ENCODE measurements around the gene KCNMA1.
"Not testable (repeated sequence)": the region's sequence is repeated elsewhere in the genome, so short reads cannot be mapped to it uniquely, and the experiment has no call there.

KCNMA1 gene

DNA sequence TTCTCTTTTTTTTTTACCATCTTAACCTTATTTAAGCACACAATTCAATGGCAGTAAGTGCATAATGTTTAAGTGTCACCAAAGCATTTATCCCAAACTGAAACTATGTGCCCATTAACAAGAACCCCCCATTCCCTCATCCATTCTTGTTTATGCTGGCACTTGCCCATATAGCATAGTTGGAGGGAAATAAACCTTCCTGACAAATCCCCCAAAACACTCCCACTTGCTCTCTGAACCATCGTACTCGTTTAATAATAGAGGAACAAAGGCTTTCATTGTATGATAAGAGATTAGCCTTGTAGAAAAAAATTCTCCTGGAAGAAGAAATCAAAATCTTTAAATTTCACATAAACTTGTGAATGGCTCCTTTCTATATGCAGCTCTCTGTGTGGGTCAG, 26.4 kb upstream of the KCNMA1 start:
- DNase-seq (ENCODE audit: low spot score), result no peak

DNA sequence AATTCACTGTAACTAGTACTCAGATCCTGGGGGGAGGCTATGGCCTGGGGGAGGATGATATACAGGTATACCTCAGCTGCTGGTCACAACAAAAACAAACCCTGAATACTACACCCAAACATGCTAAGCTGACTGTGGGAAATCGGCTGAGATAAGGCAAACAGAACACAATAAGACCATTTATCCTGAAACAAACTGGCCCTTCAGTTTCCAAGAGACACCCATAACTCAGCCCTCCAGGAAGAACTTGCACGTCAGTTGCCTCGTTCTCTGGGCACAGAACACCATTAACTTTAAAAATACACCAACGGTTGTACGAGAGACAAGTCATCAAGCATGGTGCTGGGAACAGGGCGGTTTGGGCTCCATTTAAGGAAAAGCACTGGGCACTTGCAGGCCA, 24.1 kb upstream of the KCNMA1 start:
- no peak for DNase-seq (ENCODE audit: low spot score)

DNA sequence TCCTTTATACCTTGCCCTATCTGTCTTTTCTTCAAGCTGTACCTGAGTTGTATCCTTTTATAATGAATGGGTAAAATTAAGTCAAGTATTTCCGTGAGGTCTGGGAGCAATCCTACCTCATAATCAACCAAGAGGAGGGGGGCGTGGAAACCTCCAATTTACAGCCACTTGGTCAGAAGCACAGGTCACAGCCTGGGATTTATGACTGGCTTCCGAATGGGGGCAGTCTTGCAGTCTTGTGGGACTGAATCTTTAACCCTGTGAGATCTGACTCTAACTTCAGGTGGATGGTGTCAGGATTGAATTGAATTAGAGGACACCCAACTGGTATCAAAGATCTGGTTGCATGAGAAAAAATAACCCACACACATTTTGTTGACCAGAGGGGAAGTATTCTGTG, 23.5 kb upstream of the KCNMA1 start:
- no peak for DNase-seq (ENCODE audit: low spot score)

DNA sequence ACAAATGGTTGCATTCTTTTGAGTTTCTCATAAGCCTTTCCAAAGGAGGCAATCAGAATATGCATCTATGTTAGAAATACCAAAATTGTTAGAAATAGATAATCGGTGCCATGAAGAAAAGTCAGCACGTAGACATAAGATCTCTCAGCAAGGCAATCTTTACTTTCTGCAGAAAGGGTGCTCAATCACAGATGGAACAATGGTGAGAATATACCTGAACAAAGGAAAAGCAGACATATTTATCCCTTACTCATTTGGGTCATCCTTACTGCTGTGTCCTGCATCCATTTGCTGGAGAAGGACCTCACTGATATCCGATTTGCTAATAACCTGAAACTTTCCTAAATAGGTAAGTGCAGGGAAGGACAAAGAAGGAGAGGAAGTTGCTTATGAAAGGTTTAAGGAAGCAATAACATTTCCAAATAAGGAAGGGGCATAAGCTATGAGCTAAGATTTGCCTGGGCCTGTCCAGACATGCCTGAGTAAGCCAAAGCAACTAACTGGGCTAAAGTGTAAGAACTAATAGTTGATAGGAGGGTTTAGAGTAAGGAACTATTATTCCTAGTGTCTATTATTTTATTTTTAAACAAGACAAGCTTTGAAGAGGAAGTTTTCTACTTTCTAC, 21.6 kb upstream of the KCNMA1 start:
- not testable (repeated sequence) for DNase-seq (ENCODE audit: low spot score)

DNA sequence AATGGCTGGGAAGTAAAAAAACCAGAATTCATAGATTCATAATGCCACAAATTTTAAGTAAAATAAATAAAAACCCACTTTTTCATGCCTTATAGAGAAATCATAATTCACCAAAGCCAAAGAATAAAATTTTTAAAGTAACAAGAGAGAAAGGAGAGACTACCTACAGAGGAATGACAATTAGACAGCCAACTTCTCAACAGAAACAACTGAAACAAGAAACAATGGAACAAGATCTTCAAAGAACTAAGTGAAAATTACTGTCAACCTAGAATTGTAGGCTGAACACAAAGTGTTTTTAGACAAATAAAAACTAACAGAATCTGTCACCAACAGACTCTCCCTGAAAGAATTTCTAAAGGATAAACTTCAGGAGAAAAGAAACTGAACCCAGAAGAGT, 15.6 kb upstream of the KCNMA1 start:
- DNase-seq (ENCODE audit: low spot score), result no peak

DNA sequence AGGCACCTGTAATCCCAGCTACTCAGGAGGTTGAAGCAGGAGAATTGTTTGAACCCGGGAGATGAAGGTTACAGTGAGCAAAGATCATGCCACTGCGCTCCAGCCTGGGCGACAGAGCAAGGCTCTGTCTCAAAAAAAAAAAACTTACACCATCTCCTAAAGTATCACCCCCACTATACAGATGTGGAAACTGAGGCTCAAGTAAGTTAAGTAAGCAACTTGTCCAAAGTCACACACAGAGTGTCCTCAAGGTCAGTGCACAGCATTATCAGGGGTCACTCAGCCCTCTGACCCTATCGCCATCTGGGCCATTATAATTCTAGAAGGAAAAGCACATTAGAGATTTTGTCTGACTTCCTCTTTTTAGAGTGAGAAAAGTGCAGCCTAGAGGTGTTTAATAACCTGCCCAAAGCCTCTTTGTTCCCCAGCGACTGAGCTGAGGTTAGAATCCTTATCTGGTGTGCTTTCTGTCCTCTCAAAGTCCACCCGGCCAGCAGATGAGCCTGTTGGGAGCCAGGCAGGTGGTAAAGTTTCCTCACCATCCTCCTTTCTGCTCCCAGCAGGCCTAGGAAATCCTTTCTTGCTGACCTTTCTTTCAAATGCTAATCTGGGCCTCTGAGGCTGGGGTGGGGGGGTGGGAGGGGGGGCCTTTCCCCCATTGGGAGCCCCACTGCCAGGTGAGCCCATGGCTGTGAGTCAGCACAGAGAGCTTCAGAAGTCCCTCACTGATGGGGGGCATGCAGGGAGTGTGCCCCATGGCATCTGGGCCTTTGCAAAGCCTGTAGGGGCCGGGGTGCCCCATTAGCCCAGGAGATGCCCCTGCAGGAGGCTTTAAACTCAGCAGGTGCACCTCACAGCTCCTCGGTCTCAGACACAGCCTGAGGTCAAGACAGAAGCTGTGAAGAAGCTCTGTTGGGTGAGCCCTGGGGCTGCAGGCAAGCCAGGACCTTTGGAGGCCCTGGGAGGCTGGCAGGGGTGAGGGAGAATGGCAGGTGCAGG, 12.0 kb upstream of the KCNMA1 start:
- no peak for DNase-seq (ENCODE audit: low spot score)

DNA sequence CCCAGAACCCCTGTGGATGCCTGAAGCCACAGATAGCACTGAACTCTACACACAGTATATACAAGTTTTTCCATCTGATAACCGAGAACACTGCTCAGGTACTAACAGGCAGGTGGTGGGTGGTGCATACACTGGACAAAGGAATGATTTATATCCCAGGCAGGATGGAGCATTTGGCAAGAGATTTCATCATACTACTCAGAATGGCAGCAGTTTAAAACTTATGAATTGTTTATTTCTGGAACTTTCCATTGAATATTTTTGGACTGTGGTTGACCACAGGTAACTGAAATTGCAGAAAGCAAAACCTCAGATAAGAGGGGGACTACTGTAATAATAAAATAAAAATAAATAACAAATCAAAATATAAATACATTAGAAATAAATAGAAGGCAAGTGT, 10.9 kb upstream of the KCNMA1 start:
- DNase-seq (ENCODE audit: low spot score), result no peak

DNA sequence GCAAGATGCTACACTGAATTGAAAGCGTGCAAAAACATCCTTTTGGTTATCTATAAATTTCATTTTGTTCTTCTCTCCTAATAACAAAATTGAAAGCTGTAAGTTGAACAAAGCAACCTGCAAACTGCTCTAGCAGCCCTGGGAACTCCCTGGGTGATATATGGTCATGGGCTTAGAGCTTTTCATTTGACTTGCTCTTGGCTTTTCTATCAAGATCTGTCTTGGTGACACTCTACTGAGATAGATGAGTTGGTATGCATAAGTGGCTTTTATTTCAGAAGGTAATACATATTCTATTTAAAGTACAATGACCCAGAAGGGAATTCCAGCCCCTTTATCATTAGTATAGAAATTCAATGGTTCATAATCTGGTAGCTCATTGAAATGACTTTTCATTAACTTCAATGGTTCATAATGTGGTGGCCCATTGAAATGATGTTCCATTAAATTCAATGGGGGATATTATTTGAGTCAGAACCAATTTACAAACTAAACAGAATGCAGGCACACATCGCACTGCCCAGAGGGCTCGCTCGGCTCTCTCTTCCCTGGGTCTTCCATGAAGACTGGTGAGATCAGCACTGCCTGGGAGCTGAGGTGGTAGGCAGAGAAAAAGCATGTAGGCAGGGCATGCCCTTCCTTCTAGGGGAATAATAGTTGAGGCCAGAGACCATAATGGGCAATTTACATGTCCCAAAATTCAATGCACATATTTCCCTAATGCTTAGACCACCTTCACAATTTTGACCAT, 10.1 kb upstream of the KCNMA1 start:
- no peak for DNase-seq (ENCODE audit: low spot score)

DNA sequence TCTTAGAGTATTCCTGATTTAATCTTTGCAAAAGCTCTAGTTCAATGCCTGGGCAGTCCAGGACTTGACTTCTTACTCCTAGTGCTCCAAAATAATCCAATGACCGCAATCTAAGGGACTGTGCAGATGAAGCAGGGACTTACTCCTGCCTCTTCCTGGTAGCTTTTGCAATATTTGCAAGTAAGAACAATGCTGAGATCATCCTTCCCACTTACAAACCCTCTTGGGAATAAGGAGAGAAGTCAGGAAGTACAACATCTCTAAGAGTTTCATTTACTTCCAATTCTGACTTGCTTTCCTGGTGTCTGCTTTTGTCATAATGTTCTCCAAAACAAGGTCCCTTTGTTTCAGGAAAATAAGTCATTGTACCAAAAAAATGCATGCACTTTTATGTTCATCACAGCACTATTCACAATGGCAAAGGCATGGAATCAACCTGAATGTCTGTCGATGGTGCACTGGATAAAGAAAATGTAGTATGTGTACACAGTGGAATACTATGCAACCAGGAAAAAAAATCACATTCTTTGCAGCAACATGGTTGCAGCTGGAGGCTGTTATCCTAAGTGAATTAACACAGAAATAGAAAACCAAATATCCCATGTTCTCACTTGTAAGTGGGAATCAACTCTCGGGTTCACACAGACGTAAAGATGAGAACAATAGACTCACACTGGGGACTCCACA, 7.1 kb upstream of the KCNMA1 start:
- no peak for DNase-seq (ENCODE audit: low spot score)

DNA sequence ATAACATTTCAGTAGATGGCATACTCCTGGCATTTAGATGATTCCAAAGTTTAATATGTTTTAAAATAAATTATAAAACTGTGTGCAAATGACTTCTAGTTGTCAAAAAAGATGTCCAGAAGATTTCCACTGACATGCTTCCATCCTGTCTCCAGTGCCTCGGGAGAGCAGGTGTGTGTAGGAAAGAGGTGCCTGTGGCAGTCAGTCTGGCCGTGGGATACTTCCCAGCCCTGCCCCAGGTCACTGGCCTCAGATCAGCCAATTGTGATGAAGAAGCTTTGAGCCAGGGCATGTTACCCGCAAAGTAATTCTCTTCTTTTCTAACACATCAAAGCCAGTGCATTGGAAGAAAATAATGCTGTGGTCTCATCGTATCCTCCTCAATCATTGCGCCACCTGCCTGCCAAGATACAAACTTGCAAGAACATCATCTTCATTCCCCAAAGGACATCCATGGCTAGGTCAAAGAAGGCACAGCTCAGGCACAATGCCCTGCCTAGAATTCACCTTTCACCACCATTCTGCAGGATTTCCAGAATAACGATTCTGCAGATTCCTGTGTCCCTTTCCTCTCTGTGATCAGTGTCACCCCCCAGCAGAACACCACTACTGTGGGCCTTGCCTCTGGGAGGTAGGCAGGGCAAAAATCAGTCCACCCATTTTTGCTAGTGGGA, 6.3 kb upstream of the KCNMA1 start:
- no peak for DNase-seq (ENCODE audit: low spot score)

DNA sequence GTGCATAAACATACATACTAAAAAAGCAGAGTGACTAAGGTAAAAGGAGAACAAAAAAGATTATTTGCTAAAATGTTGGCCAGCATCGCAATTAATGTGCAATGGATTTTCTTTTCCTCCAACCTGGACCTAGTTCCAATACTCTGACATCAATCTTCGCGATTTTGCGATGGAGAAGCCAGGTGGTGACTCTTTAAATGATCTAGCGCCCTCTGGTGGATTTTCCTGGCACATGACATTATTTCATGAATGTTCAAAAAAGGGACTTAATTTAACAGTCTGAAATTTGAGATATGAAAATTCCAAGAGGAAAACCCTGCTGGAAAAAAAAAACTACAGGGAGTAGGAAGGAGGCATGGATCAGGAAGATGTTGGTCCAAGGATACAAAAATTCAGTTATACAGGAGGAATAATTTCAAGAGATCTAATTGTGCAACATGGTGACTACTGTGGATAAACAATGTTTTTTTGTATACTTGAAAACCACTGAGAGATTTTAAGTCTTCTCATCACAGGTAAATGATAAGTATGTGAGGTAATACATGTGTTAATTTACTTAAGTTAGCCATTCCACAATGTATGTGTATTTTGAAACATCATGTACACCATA, 4.3 kb upstream of the KCNMA1 start:
- DNase-seq (ENCODE audit: low spot score), result peak; percentile 62

DNA sequence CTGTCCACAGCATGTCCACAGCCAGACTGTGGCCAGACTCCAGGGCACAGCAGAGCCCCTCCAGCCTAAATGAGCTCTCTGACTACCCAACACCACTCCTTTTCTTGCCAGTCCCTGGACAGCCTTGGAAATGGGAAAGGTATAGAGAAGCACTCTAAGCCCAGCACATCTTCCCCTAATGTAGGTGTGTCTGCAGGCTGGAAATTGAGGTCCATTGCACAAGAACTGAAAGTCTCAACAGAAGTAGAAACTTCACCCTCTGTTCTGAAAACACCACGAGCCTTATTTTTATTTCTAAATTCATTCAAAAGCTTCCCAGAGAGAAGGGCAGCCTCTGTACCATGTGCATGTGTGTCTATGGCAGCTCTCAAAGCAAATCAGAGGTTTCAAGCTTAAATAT, 3.7 kb upstream of the KCNMA1 start:
- DNase-seq (ENCODE audit: low spot score), result no peak

DNA sequence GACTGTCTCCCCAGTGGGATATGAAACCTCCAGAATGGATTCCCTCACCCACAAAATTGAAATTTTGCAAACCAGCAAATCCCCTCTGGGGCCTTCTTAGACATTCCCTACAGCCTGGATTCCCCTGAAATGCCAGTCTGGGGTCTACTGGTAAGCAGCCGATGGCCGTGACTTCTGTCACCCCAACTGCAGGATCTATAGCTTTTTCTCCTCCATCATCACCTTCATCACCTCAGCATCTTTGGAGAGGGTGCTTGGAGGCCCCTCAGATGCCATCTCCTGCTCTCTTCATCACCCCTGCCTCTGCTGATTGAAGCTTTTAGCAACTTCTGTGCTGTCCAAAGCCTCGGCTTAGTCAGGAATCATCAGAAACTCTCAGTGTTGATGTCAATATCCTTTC, 2.6 kb upstream of the KCNMA1 start:
- DNase-seq (ENCODE audit: low spot score), result no peak

DNA sequence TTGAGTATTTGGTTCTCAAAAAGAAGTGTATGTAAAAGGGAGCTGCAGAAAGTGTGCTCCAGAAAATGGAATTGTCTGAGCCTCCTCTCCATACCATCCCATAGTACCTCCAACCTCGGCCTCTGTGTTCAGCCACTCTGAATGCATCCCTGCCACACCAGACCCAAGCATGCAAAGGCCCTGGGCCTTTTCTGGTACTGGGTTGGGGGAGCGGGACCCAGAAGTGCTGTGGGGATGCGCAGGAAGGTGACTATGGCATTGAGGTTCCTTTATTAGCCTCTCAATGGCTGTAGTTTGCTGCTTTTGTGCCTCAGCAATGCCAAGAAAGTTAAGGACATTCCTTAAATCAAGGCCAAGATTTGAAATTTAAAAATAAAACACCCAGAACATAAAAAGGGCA, 2.1 kb upstream of the KCNMA1 start:
- DNase-seq (ENCODE audit: low spot score), result no peak

DNA sequence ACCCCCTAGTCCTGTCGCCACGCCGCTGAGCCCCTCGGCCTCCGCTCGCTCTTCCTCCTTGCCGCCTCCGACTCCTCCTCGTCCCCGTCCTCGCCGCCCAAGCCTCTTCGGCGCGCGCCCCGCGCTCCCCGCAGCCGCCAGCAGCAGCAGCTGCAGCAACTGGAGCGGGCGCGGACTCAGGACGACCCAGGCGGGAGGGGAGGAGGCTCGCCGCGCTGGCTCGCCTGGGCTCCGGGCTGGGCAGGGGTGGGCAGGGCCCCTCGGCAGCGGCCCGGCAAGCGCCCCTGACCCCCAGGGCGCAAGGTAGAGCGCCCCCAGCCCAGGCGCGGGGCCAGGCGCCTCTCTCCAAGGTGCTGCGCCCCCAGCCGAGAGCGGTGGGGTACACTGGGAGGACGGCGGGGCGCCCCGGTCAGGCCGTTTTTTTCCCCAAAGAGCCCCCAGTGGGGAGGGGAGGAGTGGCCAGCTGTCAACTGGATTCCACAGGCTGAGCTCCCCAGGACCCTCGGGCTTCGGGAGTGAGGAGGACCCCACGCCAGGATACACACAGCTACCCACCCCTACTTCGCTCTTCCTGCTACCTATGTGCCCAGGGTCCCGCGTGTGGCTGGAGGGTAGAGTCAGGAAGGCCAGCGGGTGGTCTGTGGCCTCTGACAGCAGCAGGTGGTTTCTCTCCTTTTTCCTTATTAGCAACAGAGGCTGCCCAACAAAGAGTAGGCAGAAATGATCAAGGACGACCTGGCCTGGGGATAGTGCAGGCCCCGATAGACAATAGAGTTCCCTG, 903 bp upstream of the KCNMA1 start:
- DNase-seq (ENCODE audit: low spot score), result no peak

DNA sequence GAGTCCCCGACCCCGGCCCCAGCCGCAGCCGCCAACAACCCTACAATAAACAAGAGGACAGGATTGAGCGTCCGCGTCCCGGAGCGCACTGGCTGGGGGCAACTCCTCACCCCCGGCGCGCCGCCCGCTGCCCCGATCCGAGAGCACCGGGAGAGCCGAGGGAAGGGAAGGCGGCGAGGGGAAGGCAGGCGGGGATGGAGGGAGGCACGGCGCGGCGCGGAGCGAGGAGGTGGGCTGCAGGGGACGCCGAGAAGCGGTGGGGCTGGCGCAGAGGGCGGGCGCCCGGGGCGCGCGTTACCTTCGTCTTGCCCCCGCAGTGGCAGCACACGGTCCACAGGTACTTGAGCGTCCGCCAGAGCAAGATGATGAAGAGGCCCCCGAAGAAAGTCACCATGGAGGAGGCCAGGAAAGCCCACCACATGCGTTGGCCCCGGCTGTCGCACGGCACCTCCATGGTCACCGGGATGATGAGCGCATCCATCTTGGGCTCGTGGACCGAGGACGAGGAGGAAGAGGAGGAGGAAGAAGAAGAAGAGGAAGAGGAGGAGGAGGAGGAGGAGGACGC, 559 bp downstream of the KCNMA1 start:
- no peak for DNase-seq (ENCODE audit: low spot score)

DNA sequence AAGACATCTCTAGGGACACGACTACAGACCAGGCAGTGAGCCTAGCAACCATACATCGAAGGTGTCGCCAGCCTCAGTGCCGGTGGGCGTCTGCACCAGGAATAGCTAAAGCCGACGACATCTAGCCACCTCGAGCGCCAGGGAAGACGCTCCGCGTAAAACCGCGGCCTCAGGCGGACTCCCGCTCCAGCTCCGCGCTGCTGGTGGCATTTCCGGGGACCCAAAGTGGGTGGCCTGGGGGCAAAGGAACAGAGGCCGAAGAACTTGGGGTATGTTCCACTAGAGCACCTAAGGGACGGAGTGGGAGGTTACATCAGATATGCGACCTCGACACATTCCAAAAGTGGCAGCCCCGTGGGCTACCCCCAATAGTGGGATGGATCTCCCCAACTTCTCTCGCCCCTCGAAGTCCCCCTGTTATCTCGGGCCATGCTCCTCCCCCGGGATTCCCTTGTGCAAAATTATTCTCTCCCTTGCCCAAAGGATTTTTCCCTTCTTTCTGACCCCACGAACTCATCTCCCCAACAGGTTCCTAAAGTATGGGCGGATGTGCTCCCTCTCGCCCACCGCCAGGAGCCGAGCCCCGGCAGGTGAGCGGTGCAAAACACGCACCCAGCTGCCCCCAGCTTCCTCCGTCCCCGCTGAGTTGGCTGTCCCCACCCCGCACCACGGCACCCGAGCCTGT, 1.2 kb downstream of the KCNMA1 start:
- no peak for DNase-seq (ENCODE audit: low spot score)

DNA sequence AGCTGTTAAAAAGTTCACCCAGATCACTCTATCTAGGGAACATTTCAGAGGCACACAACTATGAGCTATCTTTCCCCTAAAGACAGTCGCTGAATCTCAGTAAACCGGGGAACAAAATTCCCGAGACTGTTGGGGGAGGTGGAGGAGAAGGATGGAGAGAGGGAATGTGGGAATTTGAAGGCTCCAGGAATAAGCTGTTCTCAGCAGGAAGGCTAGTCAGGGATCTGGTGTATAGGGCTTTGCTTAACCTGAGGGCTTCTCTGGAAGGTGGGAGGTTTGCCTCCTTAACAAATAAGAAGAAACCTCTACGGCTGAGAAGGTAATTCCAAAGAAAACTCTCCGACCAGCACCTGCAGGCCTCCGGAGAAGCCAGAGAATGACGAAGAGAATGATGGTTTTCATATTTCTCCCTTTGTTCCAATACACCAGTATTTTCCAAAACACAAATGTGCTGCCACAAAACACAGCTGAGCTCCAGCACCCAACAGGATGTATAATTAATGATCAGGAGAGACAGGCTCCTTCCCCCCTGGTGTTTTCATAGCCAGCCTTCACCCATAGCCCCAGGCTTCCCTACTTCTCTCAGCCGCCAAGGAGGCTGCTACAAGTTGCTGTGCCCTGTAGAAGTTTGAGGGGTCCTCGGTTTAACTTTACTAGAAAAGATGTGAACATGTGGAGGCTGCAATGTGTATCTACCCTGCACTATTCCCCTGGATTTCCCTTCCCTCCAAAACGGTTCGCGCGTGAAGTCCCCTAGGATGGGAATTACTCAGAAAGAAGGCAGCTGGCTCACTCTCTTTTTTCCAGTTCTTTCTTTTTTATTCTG, 2.0 kb downstream of the KCNMA1 start:
- no peak for DNase-seq (ENCODE audit: low spot score)

DNA sequence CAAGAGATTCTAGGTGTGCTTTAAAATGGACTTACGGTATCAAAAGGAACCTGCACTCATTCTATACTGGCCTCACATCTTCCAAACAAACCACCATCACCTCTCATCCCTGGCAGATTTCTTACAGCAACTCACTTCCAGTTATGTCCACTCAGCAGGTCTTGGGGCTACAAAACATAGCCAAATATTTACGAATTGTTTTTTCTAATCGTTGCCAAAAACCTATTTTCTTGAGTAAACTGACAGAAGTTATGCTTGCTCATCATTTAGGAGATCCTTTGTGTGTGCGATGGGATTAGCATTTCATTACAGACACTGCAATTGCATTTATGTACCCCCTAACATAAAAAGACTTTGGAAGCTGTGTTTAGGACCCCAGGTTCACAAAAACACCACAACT, 2.7 kb downstream of the KCNMA1 start:
- no peak for DNase-seq (ENCODE audit: low spot score)

All from CD4-positive, alpha-beta T cell treated with Interleukin-2 at 100 ng/mL for 4 hours (primary cell).